ENCODE data around the gene TCF19.

TCF19 gene

DNA sequence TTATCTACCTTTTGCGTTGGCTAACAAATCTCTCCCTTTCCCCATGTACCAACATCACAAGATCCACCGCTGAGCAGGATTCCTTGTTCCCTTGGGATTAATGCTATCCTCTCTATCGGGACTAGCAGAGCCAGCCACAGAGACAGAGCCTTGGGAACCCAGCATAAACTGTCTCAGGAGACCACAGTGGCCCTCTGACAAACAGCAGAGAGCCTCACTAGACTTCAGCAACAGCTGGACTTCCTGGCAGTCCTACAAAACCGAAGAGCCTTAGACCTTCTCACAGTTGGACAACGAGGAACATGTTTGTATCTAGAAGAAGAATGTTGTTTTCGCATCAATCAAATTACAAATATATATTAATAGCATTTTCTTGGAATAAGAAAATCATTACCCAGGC lies 51.7 kb downstream of the TCF19 start:
- no peak for DNase-seq (ENCODE audit: low spot score)

- no peak for DNase-seq (ENCODE audit: low spot score)
Measured at GRCh38 chr6:31210741-31211532, 52.5 kb downstream of the TCF19 start.
